Posterior vena cava (tissue), 2 donors: ENCODE results near the gene SLC22A4. TPM values are rescaled to one million over a fixed set of nuclear protein-coding genes. Genes with fewer than 3 reads are reported as not detected.
A peak's percentile ranks its signal among the peaks of the same experiment; 100 is the strongest.

Experiments used
- DNase-seq: peaks from one replicate; pipeline ENCODE4 v3.0.0-alpha.2; 2020; ENCODE audit warnings: low spot score
- intact Hi-C, 2 donors: fragments of 100-400 bp; cut with DNase I; formaldehyde crosslinking; loops; one replicate each; pipeline versions ENCODE4 v1.14.1 to v1.14.2; 2022 to 2023
- microRNA-seq, 2 donors: library from miRNA; unstranded; fragments of <30 nt; microRNA quantifications; one replicate each; pipeline ENCODE4 v1.2.0, GENCODE V29; 2020 to 2021; ENCODE audit warnings: borderline microRNAs expressed in 2 of 2
- total RNA-seq, 2 donors: library from RNA; stranded (reverse); fragmentation: NEBNext Ultra II Directional; extraction: Animal tissue kit (Norgen Biotek cat#: 25700); gene quantifications; one replicate each; pipeline ENCODE4 v1.2.1, GENCODE V29; 2021
- donor health status: DM: yes; HTN: yes; CAD: no.
- donor health status: DM: yes; HTN: yes; CAD: no.

Gene SLC22A4
- total RNA-seq, 2 donors from 2014 or later, result 2.5 to 3.1 TPM

DNA sequence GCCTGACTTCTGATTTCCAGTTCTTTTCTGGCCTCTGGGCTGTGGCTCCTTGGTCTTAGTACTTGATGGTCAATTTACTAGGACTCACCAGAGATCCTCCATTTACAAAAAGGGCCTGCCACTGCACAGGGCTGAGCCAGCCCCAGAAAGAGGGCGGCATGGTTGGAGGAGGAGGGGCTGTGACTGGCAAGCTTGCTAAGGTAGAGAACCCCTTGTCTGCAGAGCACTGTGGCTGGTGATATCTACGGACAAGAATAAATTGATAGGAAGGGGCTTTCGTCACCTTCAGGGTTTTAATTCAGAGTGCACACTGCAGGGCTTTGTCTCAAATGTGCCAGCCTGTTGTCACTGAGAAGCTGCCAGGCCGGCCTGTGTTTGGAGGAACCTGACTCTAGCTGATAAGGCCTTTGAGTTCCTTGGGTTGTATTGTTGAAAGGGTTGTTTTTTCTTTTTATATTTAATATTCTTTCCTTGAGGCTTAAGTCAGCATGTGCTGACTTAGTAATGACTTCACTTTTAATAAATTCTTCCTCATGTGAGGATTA lies 90.4 kb downstream of the SLC22A4 start:
- intact Hi-C loops, result loop anchor here in 1 of 2 donors (10.0 kb wide), 1 partner anchor 110 kb away; the partner anchor contains the start of gene IRF1
- no peak for DNase-seq

DNA sequence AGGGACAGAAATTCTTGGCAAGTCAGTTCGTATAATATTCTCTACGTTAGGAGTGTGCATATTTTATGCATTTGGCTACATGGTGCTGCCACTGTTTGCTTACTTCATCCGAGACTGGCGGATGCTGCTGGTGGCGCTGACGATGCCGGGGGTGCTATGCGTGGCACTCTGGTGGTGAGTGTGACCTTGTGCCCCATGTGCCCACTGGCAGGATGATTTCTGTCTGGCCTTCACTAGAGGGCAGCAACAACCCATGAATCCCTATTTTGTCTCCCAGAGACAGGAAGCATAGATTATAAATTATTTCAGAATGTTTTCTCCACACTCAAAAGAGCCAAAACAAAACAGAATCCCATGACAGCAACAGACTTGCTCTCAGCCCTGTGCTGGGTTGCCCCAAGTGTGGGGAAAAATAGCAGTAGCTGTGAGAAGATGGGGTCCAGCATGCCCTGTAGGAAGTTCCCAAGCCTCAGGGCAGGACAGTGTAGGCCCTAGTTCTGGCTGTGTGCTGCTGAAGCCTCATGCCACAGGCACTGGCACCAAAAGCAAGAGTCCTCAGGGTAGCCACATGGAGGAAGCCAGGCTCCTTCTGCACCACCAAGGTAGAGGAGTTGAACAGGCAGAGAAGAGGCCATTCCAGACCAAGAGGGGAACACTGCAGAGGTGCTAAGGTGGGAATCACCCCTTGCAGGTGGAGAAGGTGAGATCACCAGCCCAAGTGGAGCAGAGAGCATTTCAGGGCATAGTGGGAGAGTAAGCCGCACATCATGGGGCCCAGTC lies 91.3 kb downstream of the SLC22A4 start:
- intact Hi-C loops, result loop anchor here (2.0 to 10.0 kb wide), 2 partner anchors 109 to 115 kb away; partner anchors contain the start of gene IRF1 (in 1 of the 2)
- DNase-seq, result no peak

DNA sequence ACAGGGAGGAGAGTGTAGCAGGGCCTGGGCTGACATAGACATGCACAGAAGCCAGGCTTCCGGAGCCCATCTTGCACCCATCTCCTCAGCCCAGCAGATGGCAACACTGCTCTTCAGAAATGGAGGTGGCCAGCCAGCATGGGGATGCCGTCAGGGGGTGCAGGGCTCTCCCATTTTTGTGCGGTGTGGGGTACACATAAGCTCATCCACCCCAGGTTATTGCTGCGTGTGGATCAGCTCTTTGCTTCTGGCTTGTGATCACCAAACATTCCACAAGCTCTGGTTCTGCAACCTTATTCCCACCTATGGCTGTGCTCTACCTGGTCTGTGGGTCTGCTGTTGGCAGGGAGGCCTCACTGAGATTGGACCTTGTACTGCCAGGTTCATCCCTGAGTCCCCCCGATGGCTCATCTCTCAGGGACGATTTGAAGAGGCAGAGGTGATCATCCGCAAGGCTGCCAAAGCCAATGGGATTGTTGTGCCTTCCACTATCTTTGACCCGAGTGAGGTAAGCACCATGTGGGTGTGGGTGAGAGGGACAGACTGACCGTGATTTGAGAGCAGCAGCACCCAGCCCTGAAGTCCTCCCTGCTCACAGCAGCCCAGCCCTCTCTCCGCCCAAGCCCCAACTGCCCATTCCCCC lies 92.6 kb downstream of the SLC22A4 start:
- DNase-seq, result peak; percentile 92
- intact Hi-C loops, result loop anchor here (2.0 to 10.0 kb wide), 2 partner anchors 108 to 114 kb away; partner anchors contain the start of gene IRF1 (in 1 of the 2)

DNA sequence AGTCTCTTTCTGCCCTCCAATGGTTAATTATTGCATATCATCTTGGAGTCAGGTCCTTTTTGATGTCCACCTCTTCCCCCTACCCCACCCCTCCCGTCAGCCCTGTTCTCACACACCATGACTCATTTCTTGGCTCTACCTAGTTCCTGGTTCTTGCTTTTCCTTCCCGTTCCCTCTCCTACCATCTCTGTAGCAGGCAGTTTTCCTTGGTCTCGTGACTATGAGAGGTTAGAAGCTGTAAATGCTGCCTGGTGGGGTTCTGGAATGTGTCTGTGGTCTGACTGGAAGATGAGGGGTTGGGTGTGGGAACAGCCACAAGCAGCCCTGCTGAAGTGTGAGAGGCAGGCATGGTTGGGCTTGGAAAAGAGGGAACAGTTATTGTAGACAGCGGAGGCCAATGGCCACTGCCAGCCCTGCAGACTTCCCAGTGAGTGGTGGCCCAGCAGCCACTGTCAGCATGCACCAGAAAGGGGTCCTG lies 93.5 kb downstream of the SLC22A4 start:
- DNase-seq, result no peak
- intact Hi-C loops, result loop anchor here (2.0 to 10.0 kb wide), 2 partner anchors 107 to 113 kb away; partner anchors contain the start of gene IRF1 (in 1 of the 2)

DNA sequence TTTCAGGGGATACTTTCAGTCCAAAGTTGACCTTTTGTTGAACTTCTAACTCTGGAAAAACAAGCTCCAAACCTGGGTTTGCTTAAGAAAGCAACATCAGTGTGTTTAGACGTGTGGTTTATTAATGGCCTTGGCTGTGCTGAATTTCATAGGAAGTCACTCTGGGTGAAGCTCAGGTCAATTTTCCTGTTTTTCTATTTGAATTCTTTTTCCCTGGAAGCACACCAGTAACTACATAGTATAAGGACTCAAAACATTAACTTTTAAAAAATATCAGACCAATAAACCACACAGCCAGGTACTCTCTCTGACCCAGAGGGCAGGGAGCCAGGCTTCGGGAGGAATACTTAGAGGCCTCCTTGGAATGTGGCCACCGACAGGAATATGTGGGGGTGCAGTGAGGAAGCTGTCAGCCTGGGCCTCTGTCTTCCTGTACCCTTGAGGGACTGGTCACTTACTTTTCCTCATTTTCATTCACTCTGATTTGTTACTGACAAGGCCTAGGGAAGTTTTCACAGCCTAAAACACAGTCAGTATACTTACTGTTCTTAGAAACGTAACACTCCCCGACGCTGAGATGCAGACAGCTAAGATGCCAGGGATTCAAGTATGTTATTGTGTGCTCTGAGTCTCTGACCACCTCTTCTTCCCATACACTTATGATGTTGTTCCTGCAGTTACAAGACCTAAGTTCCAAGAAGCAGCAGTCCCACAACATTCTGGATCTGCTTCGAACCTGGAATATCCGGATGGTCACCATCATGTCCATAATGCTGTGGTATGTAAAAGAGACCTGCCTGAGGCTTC lies 94.3 kb downstream of the SLC22A4 start:
- DNase-seq, result no peak
- intact Hi-C loops, result loop anchor here in 1 of 2 donors (10.0 kb wide), 1 partner anchor 106 kb away; the partner anchor contains the start of gene IRF1

DNA sequence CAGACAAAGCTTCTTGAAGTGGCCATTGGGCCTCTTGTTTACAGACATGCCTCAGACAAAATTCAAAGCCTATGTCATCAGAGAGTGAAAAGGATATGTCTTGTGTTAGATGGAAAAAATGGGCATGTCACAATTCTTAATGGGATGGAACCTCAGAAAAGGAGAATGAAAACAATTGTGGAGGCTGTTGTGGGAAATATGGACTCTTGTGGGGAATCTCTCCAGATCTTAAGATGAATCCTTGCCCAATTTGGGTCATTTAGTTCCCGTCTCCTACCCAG lies 94.8 kb downstream of the SLC22A4 start:
- intact Hi-C loops, result loop anchor here in 1 of 2 donors (10.0 kb wide), 1 partner anchor 106 kb away; the partner anchor contains the start of gene IRF1
- no peak for DNase-seq

DNA sequence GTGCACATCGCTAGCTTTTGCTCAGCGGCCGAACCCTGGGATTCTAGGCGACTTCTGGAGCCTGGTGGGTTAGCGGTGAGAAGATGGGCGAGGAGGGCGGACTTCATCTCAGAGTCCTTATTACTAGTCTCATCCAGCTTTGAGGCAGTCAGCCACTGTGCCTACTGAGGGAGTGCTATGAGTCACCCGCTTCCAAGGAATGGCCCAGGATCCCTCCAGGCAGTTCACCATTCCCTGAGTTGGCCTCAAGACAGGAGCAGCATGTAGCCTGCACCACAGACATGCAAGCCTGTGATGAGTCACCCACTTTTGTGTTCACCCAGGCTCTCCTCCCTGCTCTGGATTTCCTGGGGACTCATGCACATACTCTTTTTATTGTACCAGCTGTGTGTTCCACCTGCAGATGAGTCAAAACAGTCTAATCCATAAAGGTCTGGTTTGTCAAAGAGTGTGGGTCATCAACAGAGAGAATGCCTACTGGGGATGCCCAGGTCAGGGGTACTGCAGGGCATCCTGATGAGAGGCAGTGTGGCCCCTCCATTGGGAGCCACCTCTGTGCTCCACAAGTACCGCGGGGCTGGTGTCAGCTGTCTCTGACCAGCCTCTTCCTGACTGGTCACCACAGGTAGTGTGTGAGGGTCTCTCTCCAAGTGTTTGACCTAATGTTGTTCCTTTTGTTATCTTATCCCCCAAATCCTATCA lies 95.5 kb downstream of the SLC22A4 start:
- intact Hi-C loops, result loop anchor here in 1 of 2 donors (10.0 kb wide), 1 partner anchor 105 kb away; the partner anchor contains the start of gene IRF1
- DNase-seq, result peak; percentile 86

DNA sequence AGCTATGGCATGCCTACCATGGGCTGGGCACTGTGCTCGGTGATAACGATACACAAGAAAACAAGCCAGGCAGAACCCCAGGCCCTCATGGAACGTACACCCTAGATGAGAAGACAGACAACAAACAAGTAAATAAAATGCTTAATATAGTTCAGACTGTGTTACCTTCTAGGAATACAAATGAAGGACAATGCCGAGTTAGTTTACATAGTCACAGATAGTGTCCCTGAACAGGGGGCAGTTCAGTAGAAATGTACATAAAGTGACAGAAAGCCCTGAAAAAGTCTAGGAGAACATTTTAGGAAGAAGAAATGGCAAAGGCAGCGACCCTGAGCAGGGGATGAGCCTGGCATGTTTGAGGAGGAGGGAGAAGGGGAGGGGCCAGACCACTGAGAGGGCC lies 97.1 kb downstream of the SLC22A4 start:
- no peak for DNase-seq
- intact Hi-C loops, result no loop called here

DNA sequence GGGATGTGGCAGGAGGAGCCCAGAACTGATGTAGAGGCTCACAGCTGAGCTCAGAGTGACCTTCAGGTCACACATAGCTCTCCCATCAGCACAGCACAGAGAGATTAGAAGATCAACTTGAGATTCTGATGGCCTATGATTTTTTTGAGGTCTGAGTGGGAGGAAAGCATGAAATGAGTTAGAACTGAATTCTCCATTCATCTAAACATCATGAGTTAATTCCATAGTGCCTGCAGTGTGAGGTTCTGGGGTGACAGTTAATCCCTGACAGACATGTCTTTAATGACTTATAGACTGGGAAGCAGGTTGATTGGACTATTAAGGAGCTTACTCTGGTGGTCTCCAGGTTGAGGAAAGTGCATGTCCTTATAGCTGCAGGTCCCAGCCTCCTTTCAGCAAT lies 97.7 kb downstream of the SLC22A4 start:
- DNase-seq, result no peak
- intact Hi-C loops, result no loop called here

DNA sequence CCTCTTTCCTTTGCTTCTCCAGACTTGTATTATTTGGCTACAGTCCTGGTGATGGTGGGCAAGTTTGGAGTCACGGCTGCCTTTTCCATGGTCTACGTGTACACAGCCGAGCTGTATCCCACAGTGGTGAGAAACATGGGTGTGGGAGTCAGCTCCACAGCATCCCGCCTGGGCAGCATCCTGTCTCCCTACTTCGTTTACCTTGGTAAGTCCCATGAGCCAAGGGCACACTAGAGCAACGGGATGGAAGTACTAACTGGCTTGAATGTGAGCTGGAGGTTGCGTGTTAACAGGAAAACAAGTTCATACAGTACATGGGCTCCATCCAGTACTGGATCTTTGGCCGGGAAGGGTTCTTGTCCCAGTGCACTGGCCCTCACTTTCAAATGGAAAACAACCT lies 98.2 kb downstream of the SLC22A4 start:
- DNase-seq, result no peak
- intact Hi-C loops, result no loop called here

DNA sequence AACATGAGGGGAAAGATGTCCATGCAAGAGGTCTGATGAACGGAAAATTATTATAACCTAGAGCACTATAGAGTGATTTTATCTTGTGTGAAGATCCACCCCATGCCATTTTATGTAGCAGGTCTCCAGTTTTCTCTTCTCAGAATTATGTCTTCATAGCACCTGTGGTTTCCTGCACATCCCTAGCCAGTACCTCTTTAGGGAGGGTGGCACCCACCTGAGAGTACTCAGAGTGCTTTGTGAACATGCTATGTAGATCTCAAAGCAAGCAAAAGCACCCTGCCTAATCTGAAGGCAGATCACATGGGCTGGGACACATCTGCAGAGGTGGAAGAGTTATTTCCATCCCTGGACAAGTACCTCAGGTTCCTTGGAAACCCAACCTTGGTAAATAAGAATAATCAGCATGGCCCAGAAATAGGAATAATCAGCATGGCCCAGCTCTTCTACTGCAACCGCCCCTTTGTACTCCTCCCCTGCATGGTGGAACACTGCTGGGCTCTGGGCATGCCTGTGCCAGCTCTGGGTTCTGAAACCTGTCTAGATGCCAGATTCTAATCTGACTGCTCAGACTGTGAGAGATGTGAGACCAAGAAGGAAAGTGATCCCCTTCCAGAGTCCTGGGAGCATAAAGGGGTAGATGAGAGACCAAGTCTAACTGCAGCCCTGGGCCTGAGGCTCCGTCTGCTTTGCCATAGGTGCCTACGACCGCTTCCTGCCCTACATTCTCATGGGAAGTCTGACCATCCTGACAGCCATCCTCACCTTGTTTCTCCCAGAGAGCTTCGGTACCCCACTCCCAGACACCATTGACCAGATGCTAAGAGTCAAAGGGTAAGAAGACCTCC lies 99.0 kb downstream of the SLC22A4 start:
- DNase-seq, result no peak
- intact Hi-C loops, result no loop called here

Small RNA genes within 50 kb of the gene (microRNA-seq; reads per million reads assigned to microRNA genes)
- 0.32 to 0.52 reads per million in 2 donors for gene MIR3936

Other genes with a start within 250 kb of the SLC22A4 start
- not detected for gene IL3, start 233.7 kb upstream of the SLC22A4 start, total RNA-seq
- not detected for gene CSF2, start 220.6 kb upstream of the SLC22A4 start, total RNA-seq
- gene P4HA2, start 66.5 kb upstream of the SLC22A4 start, total RNA-seq, result 10 to 100 TPM; 33.2 to 58.8 TPM
- 10 to 100 TPM; 82.5 to 83.2 TPM for gene PDLIM4, start 36.7 kb upstream of the SLC22A4 start, total RNA-seq
- 1 to 10 TPM; 7.4 to 9.6 TPM for gene SLC22A5, start 75.3 kb downstream of the SLC22A4 start, total RNA-seq
- 10 to 100 TPM; 18.7 to 20.5 TPM for gene IRF1, start 196.4 kb downstream of the SLC22A4 start, total RNA-seq
- not detected for gene IL5, start 249.1 kb downstream of the SLC22A4 start, total RNA-seq